HL-60 (cell line): ENCODE data around the gene HOXB5.

Source experiments
- DNase-seq, 2 experiments: peaks; one replicate each; pipeline ENCODE4 v3.0.0-alpha.2; 2010 to 2020; ENCODE audit warnings: low read depth in 1 of 2, low spot score in 1 of 2
- H3K27ac ChIP-seq: fragments of 250-450 bp; sonication (Bioruptor Pico); replicated peaks from 2 replicates; pipeline ENCODE4 v1.5.1; 2020; ENCODE audit warnings: mild to moderate bottlenecking, moderate library complexity
- H3K27me3 ChIP-seq: fragments of 250-450 bp; sonication (Bioruptor Pico); 2 replicates; pipeline ENCODE4 v1.5.1; 2021; ENCODE audit warnings: mild to moderate bottlenecking, moderate library complexity; ENCODE audit not compliant: insufficient read depth, poor library complexity, severe bottlenecking
- H3K4me3 ChIP-seq: replicated peaks from 2 replicates; pipeline ENCODE4 v1.5.1; 2011; ENCODE audit warnings: mild to moderate bottlenecking, control low read depth, low read length; ENCODE audit not compliant: insufficient read depth
- CTCF ChIP-seq: IDR thresholded peaks from one replicate; pipeline ENCODE4 v1.5.1; 2011; ENCODE audit warnings: low read length, control low read depth, inconsistent platforms; ENCODE audit not compliant: insufficient read depth
- GABPA ChIP-seq: IDR thresholded peaks from 2 replicates; pipeline ENCODE4 v1.6.1; 2012; ENCODE audit warnings: low read depth
- POLR2AphosphoS5 ChIP-seq: IDR thresholded peaks from 2 replicates; pipeline ENCODE4 v1.6.1; 2012; ENCODE audit warnings: low read depth
- REST ChIP-seq: IDR thresholded peaks from 2 replicates; pipeline ENCODE4 v1.6.1; 2012; ENCODE audit warnings: low read depth; ENCODE audit not compliant: insufficient replicate concordance
- SPI1 ChIP-seq: IDR thresholded peaks from 2 replicates; pipeline ENCODE4 v1.6.1; 2012; ENCODE audit warnings: low read depth, mild to moderate bottlenecking, borderline replicate concordance

HOXB5 gene

GRCh38 chr17:48594538-48595277 lies 1.1 kb upstream of the HOXB5 start:
- H3K27ac ChIP-seq, result no peak overlapping the region
- no peak for DNase-seq
- no peak overlapping the region for H3K4me3 ChIP-seq
- TF ChIP-seq GABPA, result no peak
- peaks cover 78% of the 10 kb centered on the region for H3K27me3 ChIP-seq

GRCh38 chr17:48593840-48594537 lies 410 bp upstream of the HOXB5 start:
- TF ChIP-seq SPI1, result peak; percentile 40; the same call in 1 of the 2 replicates
- peak; percentile 63 for TF ChIP-seq CTCF
- TF ChIP-seq POLR2AphosphoS5, result no peak
- peak; percentile 28 to 58 for DNase-seq
- no peak overlapping the region for H3K27ac ChIP-seq
- H3K27me3 ChIP-seq, result peaks cover 77% of the 10 kb centered on the region
- H3K4me3 ChIP-seq, result no peak overlapping the region

GRCh38 chr17:48592577-48592976 lies 1.0 kb downstream of the HOXB5 start:
- no peak for TF ChIP-seq POLR2AphosphoS5
- H3K27ac ChIP-seq, result no peak overlapping the region
- DNase-seq, result no peak
- H3K4me3 ChIP-seq, result no peak overlapping the region
- H3K27me3 ChIP-seq, result peaks cover 75% of the 10 kb centered on the region

GRCh38 chr17:48592057-48592514 lies 1.5 kb downstream of the HOXB5 start:
- no peak overlapping the region for H3K27ac ChIP-seq
- TF ChIP-seq SPI1 (no peak), GABPA (no peak), REST (no peak), CTCF (no peak), POLR2AphosphoS5 (no peak)
- DNase-seq, result no peak
- peaks cover 75% of the 10 kb centered on the region for H3K27me3 ChIP-seq
- no peak overlapping the region for H3K4me3 ChIP-seq

- TF ChIP-seq SPI1 (no peak), REST (no peak), POLR2AphosphoS5 (no peak), CTCF (no peak), GABPA (no peak)
- no peak for DNase-seq
- Histone ChIP-seq H3K27ac (no peak overlapping the region), H3K27me3 (peaks cover 75% of the 10 kb centered on the region), H3K4me3 (no peak overlapping the region)
Measured at GRCh38 chr17:48591255-48592056, 2.1 kb downstream of the HOXB5 start.
